Stimulated activated CD4-positive, alpha-beta T cell treated with anti-CD3 and anti-CD28 coated beads, TNF-alpha, amount 100 ng/mL, for 24 hours (primary cell): ENCODE results near the gene NCF1.
"Not testable (repeated sequence)": the region's sequence is repeated elsewhere in the genome, so short reads cannot be mapped to it uniquely, and the experiment has no call there.

Experiments
- DNase-seq, 3 experiments: peaks; one replicate each; pipeline ENCODE4 v3.0.0-alpha.2; 2020; ENCODE audit warnings: low read depth in 3 of 3

The NCF1 gene

GRCh38 chr7:74788369-74789150 is 14.7 kb downstream of the NCF1 start:
- DNase-seq, result peak; percentile 90 to 95 (median 91)

DNA sequence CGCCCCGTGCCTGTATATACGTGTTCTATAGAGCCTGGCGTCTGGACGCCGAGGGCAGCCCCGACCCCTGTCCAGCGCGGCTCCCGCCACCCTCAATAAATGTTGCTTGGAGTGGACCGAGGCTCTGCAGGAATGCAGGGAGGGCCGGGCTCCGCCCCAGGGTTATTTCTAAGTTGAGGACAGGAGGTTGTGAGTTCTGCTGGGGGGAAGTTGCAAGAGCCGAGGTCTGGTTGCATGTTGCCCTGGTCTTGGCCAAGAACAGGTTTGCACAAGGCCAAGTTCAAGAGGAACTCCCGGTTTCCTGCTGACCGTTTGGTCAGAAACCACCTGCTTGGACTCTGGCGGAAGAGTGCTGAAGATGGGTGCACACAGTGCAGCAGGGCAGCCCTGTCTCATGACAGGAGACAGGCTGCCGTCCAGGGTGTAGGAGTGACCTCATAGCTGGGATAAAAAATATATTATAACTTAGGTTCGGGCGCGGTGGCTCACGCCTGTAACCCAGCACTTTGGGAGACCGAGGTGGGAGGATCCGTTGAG is 15.5 kb downstream of the NCF1 start:
- DNase-seq, result not testable (repeated sequence)

DNA sequence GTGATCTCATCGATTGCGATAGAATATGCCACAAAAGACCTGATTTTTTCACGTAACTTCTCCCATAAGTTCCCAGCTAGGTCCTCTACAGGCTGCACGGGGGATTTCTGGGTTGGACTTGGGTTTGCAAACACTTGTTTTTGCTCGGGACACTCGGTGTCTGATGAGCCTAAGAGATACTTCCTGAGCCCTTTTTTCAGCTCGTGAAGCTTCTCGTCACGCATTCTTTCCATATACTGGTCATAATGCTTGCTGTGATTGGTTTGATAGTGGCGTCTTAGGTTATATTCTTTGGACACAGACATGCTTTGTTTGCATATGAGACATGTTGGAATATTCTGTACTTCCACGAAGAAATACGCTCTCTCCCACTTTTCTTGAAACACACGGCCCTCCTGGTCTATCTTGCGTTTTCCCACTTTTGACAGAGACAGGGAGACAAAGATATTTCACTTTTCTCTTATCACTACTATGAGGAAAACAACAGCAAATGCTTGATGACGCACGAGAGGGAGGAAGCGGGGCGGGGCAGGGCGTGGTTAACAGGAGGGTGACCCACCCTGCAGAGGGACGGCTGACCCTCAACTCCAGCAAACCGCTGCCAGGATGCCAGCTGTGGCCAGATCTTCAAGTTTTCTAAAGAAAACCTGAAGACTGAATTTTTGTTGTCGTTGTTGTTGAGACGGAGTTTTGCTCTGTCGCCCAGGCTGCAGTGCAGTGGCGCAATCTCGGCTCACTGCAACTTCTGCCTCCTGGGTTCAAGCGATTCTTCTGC is 24.2 kb downstream of the NCF1 start:
- DNase-seq, result not testable (repeated sequence)

DNA sequence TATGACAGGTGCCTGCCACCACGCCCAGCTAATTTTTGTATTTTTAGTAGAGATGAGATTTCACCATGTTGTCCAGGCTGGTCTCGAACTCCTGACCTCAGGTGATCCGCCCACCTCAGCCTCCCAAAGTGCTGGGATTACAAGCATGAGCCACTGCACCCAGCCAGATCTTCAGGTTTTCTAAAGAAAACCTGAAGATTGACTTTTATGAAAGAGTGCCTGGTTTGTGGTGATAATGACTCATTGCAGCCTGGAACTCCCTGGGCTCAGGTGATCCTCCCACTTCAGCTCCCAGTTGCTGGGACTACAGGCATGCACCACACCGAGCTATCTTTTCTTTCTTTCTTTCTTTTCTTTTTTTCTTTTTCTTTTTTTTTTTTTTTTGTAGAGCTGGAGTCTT is 24.8 kb downstream of the NCF1 start:
- not testable (repeated sequence) for DNase-seq

DNA sequence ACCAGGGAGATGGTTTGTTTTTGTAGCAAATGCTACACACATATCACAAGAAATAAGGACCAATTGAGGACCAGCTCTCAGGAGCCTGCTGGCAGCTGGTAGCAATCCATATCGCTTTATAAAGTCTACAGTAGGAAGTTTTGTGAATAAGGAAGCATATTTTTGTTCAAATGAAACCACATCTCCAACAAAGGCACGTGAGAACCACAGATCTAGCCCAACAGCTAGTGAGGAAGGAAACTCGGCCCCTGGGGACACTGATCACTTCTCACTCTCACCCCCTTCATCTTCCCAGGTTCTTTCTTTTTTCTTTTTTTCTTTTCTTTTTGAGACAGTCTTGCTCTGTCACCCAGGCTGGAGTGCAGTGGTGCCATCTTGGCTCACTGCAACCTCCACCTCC is 42.1 kb downstream of the NCF1 start:
- not testable (repeated sequence) for DNase-seq

GRCh38 chr7:74820146-74820805 is 46.5 kb downstream of the NCF1 start:
- DNase-seq, result not testable (repeated sequence)

DNA sequence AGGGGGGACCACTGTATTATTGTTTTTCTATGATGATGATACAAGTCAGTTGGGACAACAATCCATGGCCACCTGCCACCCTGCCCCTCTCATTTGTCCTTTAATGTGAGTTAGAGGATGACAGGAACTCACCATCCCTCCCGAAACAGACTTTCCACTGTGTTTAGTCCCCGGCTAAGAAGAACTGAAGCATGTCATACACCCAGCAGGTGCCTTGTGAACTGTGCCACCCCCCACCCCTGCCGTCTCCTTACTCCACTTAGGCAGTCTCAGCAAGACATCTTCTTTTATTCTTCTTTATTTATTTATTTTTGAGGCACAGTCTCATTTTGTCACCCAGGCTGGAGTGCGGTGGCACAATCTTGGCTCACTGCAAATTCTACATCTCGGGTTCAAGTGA is 47.4 kb downstream of the NCF1 start:
- not testable (repeated sequence) for DNase-seq

DNA sequence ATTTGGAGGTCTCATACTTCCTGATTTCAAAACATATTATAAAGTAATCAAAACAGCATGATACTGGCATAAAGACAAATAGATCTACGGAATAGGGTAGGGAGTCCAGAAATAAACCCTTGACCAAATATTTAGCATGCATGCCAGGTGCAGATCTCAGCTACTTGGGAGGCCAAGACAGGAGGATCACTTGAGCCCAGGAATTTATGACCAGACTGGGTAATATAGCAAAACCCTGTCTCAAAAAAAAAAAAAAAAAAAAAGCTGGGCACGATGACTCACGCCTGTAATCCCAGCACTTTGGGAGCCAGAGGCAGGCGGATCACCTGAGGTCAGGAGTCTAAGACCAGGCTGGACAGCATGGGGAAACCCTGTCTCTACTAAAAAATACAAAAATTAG is 56.1 kb downstream of the NCF1 start:
- not testable (repeated sequence) for DNase-seq

- DNase-seq, result not testable (repeated sequence)
Measured at GRCh38 chr7:74830411-74830810, 56.6 kb downstream of the NCF1 start.
